Amygdala (tissue), 56 donors: ENCODE measurements around the gene INSM2.

Source experiments
- DNase-seq, 56 donors: peaks; one replicate each; lab custom pipeline; 2025; lab: John Stamatoyannopoulos, UW

The INSM2 gene

GRCh38 chr14:35535483-35536112, 1.6 kb downstream of the INSM2 start:
- peak in 3 of 56 donors; percentile 18 to 26 (median 21) for DNase-seq

GRCh38 chr14:35539969-35540368, 6.0 kb downstream of the INSM2 start:
- no peak for DNase-seq

- DNase-seq = no peak
Measured at GRCh38 chr14:35543006-35543405, 9.0 kb downstream of the INSM2 start.

- DNase-seq = no peak
Measured at GRCh38 chr14:35549551-35549950, 15.6 kb downstream of the INSM2 start.

GRCh38 chr14:35551081-35551480, 17.1 kb downstream of the INSM2 start:
- DNase-seq = no peak

GRCh38 chr14:35553808-35554207, 19.8 kb downstream of the INSM2 start:
- DNase-seq = no peak

- no peak for DNase-seq
Measured at GRCh38 chr14:35556548-35556947, 22.6 kb downstream of the INSM2 start.

GRCh38 chr14:35557221-35557747, 23.3 kb downstream of the INSM2 start:
- DNase-seq = no peak

GRCh38 chr14:35558680-35559079, 24.7 kb downstream of the INSM2 start:
- peak in 29 of 56 donors; percentile 2 to 45 (median 17) for DNase-seq

- DNase-seq = no peak
Measured at GRCh38 chr14:35565871-35566464, 32.0 kb downstream of the INSM2 start.

- DNase-seq = no peak
Measured at GRCh38 chr14:35571598-35571997, 37.6 kb downstream of the INSM2 start.

GRCh38 chr14:35573911-35574310, 39.9 kb downstream of the INSM2 start:
- DNase-seq = no peak

- DNase-seq = no peak
Measured at GRCh38 chr14:35576260-35576659, 42.3 kb downstream of the INSM2 start.

GRCh38 chr14:35576856-35577255, 42.9 kb downstream of the INSM2 start:
- no peak for DNase-seq

- DNase-seq = no peak
Measured at GRCh38 chr14:35578135-35578534, 44.2 kb downstream of the INSM2 start.

GRCh38 chr14:35578639-35579038, 44.7 kb downstream of the INSM2 start:
- no peak for DNase-seq
